PFSK-1 (cell line): Measurements from ENCODE around the gene TCF4.

ENCODE experiments used
- FOXP2 ChIP-seq: optimal IDR thresholded peaks from 2 replicates; pipeline ENCODE3; 2011; ENCODE audit warnings: borderline replicate concordance, control low read depth, inconsistent platforms; ENCODE audit not compliant: insufficient read depth; ENCODE audit errors: extremely low read length, extremely low read depth
- POLR2AphosphoS5 ChIP-seq: IDR thresholded peaks from 2 replicates; pipeline ENCODE4 v1.6.1; 2012; ENCODE audit warnings: low read depth, mild to moderate bottlenecking, control low read depth, low read length, moderate library complexity
- REST ChIP-seq, 2 experiments: IDR thresholded peaks; 2 replicates each; pipeline versions ENCODE4 v1.6.1 to v1.8.0; 2011 to 2012; ENCODE audit warnings: low read depth in 2 of 2, low read length in 2 of 2, control low read depth in 1 of 2, inconsistent platforms in 1 of 2, mild to moderate bottlenecking in 1 of 2, moderate library complexity in 1 of 2; ENCODE audit not compliant: insufficient read depth in 1 of 2
- SIN3A ChIP-seq: IDR thresholded peaks from 2 replicates; pipeline ENCODE4 v1.6.1; 2012; ENCODE audit warnings: mild to moderate bottlenecking, low read length, moderate library complexity, borderline replicate concordance; ENCODE audit not compliant: insufficient read depth
- TAF1 ChIP-seq: IDR thresholded peaks from 2 replicates; pipeline ENCODE4 v1.6.1; 2012; ENCODE audit warnings: low read length, control low read depth, borderline replicate concordance; ENCODE audit not compliant: insufficient read depth

- no peak for TF ChIP-seq POLR2AphosphoS5
- TF ChIP-seq REST (IDR thresholded peaks at IDR 0.05; ENCODE audit: insufficient read depth in 1 of 2, low read depth in 2 of 2, low read length in 2 of 2): no peak
- TF ChIP-seq SIN3A: no peak
- no peak for TF ChIP-seq FOXP2
- no peak for TF ChIP-seq TAF1
Measured at GRCh38 chr18:55339990-55340389, 248.0 kb downstream of the TCF4 start.
